ENCODE results near the gene ZNF385B. TPM values are rescaled to one million over a fixed set of nuclear protein-coding genes. Genes with fewer than 3 reads are reported as not detected.

Gene ZNF385B
- total RNA-seq, 1 experiment from 2014 or later, result 0.33 TPM

DNA sequence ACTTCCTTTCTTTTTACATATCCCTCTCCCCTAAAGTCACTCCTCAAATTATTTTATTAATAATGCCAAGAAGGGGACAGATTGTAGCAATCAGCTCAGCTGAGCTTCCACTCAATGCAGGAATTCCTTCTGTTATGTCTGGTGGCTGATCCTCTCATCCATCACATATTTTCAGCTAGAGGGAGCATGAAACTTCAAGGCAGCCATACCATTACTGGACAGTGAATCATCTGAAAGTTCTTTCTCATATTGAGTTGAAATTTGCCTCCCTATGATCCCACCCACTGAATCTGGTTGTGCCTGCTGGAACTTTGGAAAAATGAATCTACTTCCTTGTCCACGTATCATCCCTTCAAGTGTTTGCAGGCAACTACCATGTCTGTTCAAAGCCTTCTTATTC lies 11.2 kb downstream of the ZNF385B start:
- Mint-ChIP-seq H3K27ac (ENCODE audit: low read depth, unreplicated experiment) (no peak overlapping the region), H3K4me3 (ENCODE audit: unreplicated experiment) (no peak overlapping the region), H3K36me3 (ENCODE audit: insufficient read depth, unreplicated experiment) (no peaks in the 10 kb centered on the region), H3K9me3 (ENCODE audit: unreplicated experiment) (no peaks in the 10 kb centered on the region), H3K4me1 (ENCODE audit: insufficient read depth, unreplicated experiment) (no peaks in the 10 kb centered on the region), H3K27me3 (ENCODE audit: insufficient read depth, unreplicated experiment) (no peaks in the 10 kb centered on the region)
- TF ChIP-seq, protein P1, sequence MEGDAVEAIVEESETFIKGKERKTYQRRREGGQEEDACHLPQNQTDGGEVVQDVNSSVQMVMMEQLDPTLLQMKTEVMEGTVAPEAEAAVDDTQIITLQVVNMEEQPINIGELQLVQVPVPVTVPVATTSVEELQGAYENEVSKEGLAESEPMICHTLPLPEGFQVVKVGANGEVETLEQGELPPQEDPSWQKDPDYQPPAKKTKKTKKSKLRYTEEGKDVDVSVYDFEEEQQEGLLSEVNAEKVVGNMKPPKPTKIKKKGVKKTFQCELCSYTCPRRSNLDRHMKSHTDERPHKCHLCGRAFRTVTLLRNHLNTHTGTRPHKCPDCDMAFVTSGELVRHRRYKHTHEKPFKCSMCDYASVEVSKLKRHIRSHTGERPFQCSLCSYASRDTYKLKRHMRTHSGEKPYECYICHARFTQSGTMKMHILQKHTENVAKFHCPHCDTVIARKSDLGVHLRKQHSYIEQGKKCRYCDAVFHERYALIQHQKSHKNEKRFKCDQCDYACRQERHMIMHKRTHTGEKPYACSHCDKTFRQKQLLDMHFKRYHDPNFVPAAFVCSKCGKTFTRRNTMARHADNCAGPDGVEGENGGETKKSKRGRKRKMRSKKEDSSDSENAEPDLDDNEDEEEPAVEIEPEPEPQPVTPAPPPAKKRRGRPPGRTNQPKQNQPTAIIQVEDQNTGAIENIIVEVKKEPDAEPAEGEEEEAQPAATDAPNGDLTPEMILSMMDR (IDR thresholded peaks at IDR 0.05; ENCODE audit: unreplicated experiment), result peak; percentile 33
- DNase-seq (ENCODE audit: unreplicated experiment), result no peak
- no TSS peak for BruUV-seq (replicated peaks)
- CTCF ChIA-PET, result interaction anchor here (0.7 to 1.2 kb wide), 2 partner anchors 15 to 227 kb away, joined by 3 read pairs; no protein-coding TSS in a partner anchor
- POLR2A ChIA-PET, result no interaction called here
- intact Hi-C loops (cut with micrococcal nuclease), result no loop called here

DNA sequence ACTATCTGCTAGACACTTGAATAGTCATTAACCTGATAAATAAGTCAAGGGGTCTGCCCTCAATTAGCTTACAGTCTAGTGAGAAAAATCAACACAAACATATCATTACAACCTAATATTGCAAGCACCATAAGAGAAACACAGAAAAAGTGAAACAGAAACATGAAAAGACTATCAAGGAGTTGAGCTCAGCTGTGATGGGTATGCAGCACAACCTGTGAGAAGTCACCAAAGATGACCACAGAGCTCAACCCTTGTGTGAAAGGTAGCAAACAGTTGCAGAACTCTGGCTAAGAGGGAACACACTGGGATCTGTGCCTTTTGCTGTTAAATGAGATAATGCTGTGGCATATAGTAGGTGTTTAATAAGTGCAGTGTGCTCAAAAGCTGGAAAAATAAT lies 11.7 kb downstream of the ZNF385B start:
- no peak for DNase-seq (ENCODE audit: unreplicated experiment)
- ChIA-PET POLR2A (no interaction called here), CTCF (interaction anchor here (0.7 to 1.2 kb wide), 2 partner anchors 16 to 228 kb away, joined by 3 read pairs; no protein-coding TSS in a partner anchor)
- Mint-ChIP-seq H3K9me3 (ENCODE audit: unreplicated experiment) (no peaks in the 10 kb centered on the region), H3K4me1 (ENCODE audit: insufficient read depth, unreplicated experiment) (no peaks in the 10 kb centered on the region), H3K27me3 (ENCODE audit: insufficient read depth, unreplicated experiment) (no peaks in the 10 kb centered on the region), H3K36me3 (ENCODE audit: insufficient read depth, unreplicated experiment) (no peaks in the 10 kb centered on the region), H3K4me3 (ENCODE audit: unreplicated experiment) (no peak overlapping the region), H3K27ac (ENCODE audit: low read depth, unreplicated experiment) (no peak overlapping the region)
- TF ChIP-seq, protein P1 (IDR thresholded peaks at IDR 0.05; ENCODE audit: unreplicated experiment), result no peak
- BruUV-seq (replicated peaks), result no TSS peak
- intact Hi-C loops (cut with micrococcal nuclease), result no loop called here

GRCh38 chr2:179843541-179843940 lies 17.9 kb downstream of the ZNF385B start:
- no peaks in the 10 kb centered on the region for H3K4me1 Mint-ChIP-seq (ENCODE audit: insufficient read depth, unreplicated experiment)
- no TSS peak for BruUV-seq (replicated peaks)
- no peak for DNase-seq (ENCODE audit: unreplicated experiment)
- POLR2A ChIA-PET, result no interaction called here
- H3K36me3 Mint-ChIP-seq (ENCODE audit: insufficient read depth, unreplicated experiment), result no peaks in the 10 kb centered on the region
- CTCF ChIA-PET, result interaction anchor here (0.9 kb wide), 1 partner anchor 10 kb away, joined by 3 read pairs; no protein-coding TSS in a partner anchor
- H3K27ac Mint-ChIP-seq (ENCODE audit: low read depth, unreplicated experiment), result no peak overlapping the region
- TF ChIP-seq, protein P1 (IDR thresholded peaks at IDR 0.05; ENCODE audit: unreplicated experiment), result no peak
- no peak overlapping the region for H3K4me3 Mint-ChIP-seq (ENCODE audit: unreplicated experiment)
- no peaks in the 10 kb centered on the region for H3K9me3 Mint-ChIP-seq (ENCODE audit: unreplicated experiment)
- intact Hi-C loops (cut with micrococcal nuclease), result loop anchor here (5.0 kb wide), 1 partner anchor 234 kb away; no protein-coding TSS in a partner anchor
- no peaks in the 10 kb centered on the region for H3K27me3 Mint-ChIP-seq (ENCODE audit: insufficient read depth, unreplicated experiment)

DNA sequence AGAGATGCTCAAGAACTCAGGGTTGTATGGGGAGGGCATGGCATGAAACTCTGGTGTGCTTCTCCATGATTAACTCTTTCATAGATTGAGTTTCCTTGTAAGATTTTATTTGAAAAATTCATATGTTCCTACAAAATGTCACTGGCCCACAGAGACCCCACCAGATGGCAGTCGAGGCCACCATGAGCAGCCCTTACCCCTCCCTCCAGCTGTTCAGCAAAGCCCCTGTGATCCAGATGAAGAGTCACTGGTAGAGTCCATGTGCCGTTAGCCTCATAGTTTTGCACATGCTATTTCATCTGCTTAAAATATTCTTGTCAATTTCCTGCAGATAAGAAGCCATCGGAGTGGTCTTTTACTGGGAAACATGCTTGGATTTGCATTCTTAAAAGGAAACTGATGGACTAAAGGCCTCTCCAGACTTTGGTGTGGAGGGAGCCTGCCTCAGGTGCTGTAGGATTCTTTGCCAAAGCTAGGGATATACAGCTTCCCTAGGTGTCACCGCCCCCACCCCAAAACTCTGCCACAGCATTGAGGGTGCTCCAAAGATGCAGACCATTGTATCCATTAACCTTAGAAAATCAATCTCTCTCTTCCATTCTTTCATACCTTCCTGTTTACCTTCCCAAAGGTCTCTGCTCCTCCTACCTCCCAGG lies 18.8 kb downstream of the ZNF385B start:
- Mint-ChIP-seq H3K4me3 (ENCODE audit: unreplicated experiment) (no peak overlapping the region), H3K9me3 (ENCODE audit: unreplicated experiment) (no peaks in the 10 kb centered on the region), H3K27me3 (ENCODE audit: insufficient read depth, unreplicated experiment) (no peaks in the 10 kb centered on the region), H3K27ac (ENCODE audit: low read depth, unreplicated experiment) (no peak overlapping the region), H3K36me3 (ENCODE audit: insufficient read depth, unreplicated experiment) (no peaks in the 10 kb centered on the region), H3K4me1 (ENCODE audit: insufficient read depth, unreplicated experiment) (no peaks in the 10 kb centered on the region)
- DNase-seq (ENCODE audit: unreplicated experiment), result no peak
- no TSS peak for BruUV-seq (replicated peaks)
- TF ChIP-seq, protein P1 (IDR thresholded peaks at IDR 0.05; ENCODE audit: unreplicated experiment), result no peak
- intact Hi-C loops (cut with micrococcal nuclease), result loop anchor here (5.0 kb wide), 1 partner anchor 235 kb away; no protein-coding TSS in a partner anchor
- ChIA-PET CTCF (interaction anchor here (0.9 to 1.2 kb wide), 3 partner anchors 11 to 44 kb away, joined by 3 to 7 read pairs (median 3); no protein-coding TSS in a partner anchor), POLR2A (no interaction called here)

All from MCF 10A (cell line).